T-helper 22 cell (primary cell): Measurements from ENCODE around the gene RERG.

Experiments used
- DNase-seq: peaks from one replicate; pipeline ENCODE4 v3.0.0-alpha.2; 2020; ENCODE audit warnings: low read depth

RERG gene

GRCh38 chr12:15186597-15186996 lies 34.6 kb downstream of the RERG start:
- no peak for DNase-seq

GRCh38 chr12:15184484-15184883 lies 36.7 kb downstream of the RERG start:
- no peak for DNase-seq

DNA sequence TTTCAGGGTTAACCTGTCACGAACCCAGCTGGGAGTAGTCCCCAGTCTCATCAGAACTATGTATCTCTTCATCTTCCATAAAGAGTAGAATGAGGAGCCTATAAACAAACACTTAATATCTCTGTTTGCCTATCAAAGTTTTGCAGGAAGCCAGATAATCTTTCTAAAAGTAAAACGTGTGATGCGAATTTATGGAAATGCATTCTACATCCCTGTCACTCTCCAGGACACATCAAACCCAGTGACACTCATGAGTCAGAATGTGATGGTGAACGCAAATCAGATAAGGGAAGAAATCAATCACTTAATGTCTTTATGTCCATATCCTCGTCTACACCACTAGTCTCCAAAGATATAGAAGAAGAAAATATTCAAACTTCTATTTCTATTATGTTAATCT lies 37.4 kb downstream of the RERG start:
- DNase-seq, result no peak

- DNase-seq, result no peak
Observed at GRCh38 chr12:15181017-15181683, 40.1 kb downstream of the RERG start.

DNA sequence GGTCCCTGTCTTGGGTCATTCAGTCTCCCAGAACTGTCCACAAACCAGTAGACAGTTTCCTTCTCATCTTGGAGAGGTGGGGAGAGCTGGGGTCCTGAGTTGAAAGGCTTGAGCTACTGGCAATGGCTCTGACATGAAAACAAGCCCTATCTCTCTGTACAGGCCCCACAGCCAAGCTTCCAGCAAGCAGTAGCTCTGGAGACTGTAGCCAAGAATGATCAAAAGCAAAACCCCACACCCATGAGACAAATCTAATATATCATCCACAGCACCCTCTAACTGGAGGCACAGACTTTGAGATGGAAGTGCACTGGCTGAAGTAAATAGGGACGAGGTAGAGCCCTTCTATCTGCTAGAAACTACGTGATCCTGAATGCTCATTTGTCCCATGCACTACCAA lies 40.9 kb downstream of the RERG start:
- no peak for DNase-seq

DNA sequence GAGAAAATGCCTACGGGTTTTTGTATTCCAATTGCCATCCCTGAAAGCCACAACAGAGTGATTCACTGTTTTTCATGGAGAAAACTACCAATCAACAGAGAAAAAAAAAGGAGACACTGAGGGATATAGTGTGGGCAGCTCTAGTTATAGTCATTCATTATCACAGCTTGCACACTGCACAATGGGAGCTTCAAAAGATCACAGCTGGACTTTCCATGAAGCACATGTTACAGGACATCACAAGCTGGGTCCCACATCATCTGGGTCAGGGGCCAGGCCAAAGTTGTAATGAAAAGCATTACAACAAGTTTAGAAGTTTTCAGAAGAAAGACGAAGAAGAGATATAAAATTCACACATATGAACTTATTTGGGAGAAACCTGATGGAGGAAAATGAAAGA lies 41.5 kb downstream of the RERG start:
- no peak for DNase-seq

DNA sequence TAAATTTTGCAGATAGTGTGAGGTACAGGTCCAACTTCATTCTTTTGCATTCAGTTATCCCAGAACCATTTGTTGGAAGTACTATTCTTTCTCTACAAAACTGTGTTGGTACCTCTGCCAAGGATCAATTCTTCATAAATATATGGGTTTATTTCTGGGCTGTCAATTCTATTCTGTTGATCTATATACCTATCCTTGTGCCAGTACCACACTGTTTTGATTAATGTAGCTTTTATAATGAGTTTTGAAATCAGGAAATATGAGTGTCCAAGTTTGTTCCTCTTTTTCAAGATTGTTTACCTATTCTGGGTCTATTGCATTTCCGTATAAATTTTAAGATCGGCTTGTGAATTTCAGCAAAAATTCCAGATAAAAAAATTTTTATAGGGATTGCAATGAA lies 48.1 kb downstream of the RERG start:
- no peak for DNase-seq

GRCh38 chr12:15172060-15172822 lies 49.0 kb downstream of the RERG start:
- no peak for DNase-seq

GRCh38 chr12:15171012-15171655 lies 50.1 kb downstream of the RERG start:
- DNase-seq, result no peak

DNA sequence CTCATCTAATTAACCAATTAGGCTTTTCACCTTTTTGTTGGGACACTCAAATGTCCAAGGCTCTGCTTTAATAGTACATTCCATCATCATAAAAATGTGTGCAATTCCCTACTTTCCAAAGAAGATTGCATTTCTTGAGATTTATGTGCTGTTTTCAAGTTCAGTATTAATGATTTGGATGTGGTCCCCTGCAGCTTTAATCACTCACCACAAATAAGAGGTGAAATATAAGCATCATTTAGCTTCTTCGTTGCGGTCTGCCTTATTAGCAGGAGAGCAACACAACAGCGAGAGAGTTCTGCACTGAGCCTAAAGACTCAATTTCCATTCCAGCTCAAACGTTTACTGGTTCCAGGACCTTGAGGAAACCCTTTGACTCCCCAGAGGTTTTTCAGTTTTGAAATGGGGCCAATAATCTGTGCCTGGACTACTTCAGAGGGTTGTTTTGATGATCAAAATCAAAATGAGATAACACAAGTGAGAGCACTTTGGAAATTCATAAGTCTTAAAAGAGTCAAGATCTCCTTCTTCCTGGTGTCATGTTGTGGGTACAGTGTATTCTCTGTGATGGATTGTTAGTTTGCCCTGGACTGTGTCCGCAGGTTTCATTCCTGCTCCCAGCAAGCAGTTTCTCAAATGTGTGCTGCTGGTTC lies 53.1 kb downstream of the RERG start:
- DNase-seq, result no peak

DNA sequence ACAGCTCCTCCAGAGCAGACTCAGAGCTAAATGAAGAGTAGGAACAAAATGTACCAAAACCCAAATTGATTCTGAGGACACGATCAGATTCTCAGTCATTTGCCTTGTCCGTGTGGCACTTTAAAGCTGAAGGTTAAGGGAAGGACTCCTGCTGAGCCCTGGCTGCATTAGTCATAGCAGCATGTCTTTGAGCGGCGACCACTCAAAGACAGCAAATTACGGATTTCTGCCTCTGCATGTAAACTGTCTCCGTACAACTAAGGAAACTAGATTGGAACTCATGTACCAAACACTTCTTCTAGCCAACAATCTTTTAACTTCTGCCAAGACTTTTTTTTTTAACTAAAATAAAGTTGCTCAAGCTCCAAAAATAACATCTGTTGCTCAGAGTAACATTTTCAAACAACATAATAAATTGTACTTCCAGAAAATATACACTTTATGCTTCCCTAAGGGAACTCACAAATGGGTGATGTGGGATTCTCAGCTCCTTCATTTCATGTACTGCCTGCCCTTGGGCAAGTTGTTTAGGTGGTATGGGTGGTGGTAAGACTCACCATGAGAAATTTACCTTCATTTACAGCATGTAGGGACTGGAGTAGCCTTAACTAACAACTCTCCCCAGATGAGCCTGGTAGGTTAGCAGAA lies 56.1 kb downstream of the RERG start:
- DNase-seq, result no peak

DNA sequence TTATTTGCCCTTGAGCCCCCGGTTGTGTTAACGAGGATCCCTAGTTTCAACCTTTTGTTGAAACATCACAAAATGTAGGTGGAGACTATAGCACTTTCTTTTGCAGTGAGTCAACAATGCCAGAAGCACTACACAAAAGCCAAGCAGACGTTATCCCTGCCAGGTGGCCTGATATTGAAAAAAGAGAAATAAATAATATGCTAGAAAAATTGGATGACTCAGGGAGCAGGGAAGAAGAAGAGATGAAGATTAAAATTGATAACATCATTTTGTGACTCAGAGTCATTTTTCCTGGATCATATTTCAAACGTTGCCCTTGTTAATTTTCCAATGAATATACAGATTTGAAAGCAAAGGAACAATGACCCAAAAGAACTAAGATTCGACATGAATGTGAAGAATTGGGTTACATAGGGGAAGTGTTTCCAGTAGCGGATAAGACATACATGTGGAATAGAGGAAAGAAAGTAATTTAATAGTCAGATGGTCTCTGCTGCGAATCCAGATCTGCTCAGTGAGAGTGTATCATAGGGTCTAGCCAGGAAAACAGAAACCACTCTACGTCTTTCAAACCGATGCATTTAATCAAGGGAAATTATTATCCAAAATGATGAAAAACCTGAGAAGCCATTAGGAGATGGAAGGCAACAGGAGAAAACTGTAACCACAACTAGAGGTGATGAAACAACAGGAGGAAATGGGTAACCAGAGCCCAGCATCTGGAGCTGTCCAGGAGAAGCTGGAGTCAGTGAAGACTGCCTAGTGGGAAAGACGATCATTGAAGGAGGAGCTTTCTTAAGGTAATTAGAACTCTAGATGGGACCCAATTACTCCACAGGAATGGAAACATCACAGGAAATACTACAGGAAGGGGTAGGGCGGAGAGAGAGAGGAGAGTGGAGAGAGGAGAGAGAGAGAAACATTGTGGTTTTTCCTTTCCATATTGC lies 57.9 kb downstream of the RERG start:
- no peak for DNase-seq

DNA sequence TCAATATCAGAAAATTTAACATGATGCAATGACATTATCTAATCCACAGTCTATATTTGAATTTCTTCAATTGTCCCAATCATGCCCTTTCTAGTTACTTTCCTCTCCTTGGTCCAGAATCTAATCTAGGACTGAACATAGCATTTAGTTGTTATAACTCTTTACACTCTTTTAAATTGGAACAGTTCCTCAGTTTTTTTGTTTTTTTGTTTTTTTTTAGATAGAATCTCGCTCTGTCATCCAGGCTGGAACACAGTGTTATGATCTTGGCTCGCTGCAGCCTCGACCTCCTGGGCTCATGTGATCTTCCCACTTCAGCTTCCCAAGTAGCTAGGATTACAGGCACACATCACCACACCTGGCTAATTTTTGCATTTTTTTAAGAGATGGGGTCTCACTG lies 63.1 kb downstream of the RERG start:
- DNase-seq, result no peak

DNA sequence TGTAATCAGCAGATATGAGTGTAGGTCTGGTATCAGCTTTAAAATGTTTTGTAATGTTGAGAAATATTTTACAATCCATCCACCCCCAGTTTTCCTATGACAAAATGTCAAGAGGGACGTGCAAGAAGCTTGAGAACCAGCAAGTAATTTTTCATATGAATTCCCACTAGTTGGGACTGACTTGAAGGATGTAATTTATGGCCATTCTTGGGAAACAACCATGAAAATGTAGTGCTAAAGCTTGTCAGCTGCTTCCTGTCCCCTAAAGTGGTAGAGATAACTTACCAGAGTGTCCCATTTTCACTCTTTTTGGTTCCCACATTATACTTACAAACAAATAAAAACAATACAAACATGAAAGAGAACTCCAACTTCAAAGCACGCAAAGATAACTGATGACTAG lies 63.9 kb downstream of the RERG start:
- no peak for DNase-seq

DNA sequence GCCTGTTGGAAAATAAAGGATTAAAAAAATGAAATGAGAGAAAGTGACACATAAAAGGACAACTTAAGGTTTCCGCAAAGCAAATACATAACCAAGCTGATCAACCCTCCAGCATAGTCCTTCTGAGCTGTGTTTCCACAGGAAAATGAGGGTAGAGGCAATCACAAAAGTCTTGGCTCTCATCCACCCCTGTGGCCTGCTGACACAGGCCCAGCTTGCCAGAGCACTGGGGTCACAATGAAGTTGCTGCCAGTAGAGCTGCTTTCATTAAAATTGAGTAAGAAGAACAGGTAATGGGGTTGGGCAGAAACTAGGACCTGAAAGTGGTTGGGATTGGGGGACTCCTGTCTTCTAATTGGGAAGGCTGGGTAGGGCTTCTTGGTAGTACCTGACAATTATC lies 65.9 kb downstream of the RERG start:
- no peak for DNase-seq

DNA sequence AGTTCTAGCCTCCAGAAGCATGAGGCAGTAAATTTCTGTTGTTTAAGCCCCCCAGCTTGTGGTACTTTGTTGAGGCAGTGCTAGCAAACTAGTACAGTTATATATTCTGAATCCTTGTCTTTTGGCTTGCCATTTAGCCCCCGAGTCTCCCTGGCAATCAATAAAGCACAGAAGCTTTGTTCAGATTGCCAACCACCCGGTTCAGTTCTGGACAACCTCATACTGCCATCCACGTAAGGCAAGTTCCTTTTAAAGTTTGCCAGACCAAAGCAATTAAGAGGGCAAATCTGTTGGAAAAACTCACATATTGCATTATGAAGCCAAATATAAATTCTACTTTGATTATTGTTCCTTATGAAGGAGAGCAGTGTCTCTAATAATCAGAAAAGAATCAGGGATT lies 67.1 kb downstream of the RERG start:
- DNase-seq, result no peak

- no peak for DNase-seq
Observed at GRCh38 chr12:15152868-15153267, 68.3 kb downstream of the RERG start.

GRCh38 chr12:15152456-15152855 lies 68.8 kb downstream of the RERG start:
- DNase-seq, result no peak

DNA sequence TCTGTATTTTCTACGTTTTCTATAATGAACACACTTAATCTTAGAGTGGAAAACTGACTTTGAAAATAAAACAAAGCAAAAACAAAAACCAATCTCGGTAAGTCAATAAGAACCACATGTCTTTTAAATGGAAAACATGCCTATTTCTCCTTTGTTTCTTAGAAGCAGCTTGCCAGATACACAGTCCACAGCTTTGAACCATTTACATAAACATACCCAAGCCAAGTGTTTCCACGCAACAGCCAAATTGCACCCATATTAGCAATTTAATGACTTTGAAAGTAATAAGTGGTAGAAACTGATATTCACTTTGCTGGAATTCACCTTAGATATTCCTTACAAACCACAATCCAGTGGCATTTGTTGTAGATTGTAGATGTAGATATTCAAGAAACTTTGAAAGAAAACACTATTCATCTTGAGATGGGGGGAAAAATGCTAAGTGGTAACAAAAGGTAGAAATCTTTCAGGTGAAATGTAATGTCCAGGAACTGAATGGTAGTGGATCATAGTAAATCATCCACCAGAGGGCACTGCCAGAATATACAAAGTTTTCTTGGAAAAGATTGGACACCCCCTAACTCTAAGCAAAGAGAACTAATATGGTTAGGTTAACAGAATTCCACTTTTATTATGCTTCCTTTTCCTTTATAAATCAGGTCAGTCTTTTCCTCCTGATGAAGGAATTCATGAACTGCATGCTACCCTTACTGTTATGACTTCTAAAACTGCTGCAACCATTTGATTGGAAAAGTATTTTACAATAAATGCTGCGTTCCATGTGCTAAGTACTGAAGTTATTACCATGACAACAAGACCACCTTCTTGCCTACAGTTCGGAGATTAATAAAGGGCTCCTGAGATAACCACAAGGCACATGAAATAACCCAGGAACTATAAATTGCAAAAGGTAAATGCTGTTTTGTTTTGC lies 69.8 kb downstream of the RERG start:
- no peak for DNase-seq

- DNase-seq, result no peak
Observed at GRCh38 chr12:15146585-15146984, 74.6 kb downstream of the RERG start.
